Daoy (cell line): ENCODE measurements around the gene PRPF4. TPM values are rescaled to one million over a fixed set of nuclear protein-coding genes. Genes with fewer than 3 reads are reported as not detected.
A peak's percentile ranks its signal among the peaks of the same experiment; 100 is the strongest.
"Not testable (repeated sequence)": the region's sequence is repeated elsewhere in the genome, so short reads cannot be mapped to it uniquely, and the experiment has no call there.

Experiments
- DNase-seq: peaks from one replicate; pipeline ENCODE4 v3.0.0-alpha.2; 2015; ENCODE audit warnings: low read depth
- total RNA-seq: library from RNA; depleted of rRNA; stranded (reverse); fragments of >200 nt; shearing (Covaris generic); gene quantifications from 2 replicates; pipeline ENCODE4 v1.2.3, GENCODE V29; 2014; rRNA removed

The PRPF4 gene
- 116 and 125 TPM in 2 replicates for total RNA-seq

DNA sequence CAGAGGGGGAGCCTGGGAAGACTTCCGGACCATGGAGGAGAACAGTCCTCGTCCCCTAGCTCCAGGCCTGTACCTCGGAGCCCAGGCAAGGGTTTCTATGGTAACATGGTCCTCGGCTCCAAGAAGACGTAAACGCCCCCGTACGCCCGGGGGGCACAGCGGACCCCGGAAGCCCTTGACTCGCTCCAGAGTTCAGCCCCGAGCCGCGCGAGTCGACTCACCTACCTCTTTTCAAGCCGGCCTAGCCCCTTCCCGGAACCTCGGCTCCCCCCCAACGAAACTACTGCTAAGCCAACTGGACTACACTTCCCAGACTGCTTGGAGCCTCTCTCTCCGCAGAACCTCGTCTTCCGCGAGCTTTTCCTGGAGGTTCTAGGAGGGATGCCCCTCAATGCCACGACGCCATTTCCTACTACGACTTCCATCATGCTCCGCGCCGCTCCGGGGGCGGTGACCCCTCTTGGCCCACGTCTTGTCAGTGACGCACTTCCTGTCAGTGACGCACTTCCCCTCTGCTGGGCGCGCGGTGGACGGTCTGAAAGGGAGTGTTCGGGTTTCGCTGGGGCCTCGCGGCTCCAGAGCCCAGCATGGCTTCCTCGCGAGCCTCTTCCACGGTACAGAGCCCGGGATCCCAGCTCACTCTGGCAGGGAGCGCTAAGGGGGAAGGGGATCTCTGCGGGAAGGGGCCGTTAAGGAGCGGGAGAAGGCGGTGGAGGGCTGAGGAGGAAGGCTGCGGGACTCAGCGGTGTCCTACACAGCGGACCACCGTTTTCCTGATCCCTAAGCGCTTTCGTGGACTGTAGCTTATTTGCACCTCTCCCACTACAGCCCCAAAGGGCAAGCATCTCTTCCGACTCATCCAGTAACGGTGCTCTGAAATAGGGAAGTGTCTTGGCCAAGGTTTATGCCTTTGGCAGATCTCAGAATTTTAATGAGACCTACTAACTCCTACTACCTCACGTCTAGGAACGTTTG, at the start of gene PRPF4, which contains the start of gene CDC26:
Gene PRPF4, plus strand, starts transcription at position 502 of the 975 bp plus-strand sequence. Its CDS starts 86 bp downstream, at position 588.
Gene CDC26, minus strand, starts transcription at position 416 of the 975 bp plus-strand sequence. CDS start 3,065 bp downstream, outside the sequence.
- peak; percentile 100 for DNase-seq

DNA sequence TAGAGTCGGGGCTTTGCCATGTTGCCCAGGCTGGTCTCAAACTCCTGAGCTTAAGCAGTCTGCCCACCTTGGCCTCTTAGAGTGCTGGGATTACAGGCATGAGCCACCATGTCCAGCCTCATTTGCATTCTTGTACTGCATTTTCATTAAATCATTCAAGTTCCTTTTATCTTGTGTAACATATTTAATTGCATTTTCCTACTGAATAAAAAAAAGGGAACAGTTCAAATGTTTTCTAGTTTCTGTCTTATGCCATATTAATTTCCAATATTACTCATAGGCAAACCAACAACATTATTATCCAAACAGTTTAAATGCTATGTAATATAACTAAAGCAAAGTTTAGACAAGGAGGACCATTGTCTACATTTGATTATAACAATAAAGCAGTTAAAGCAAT, 48.0 kb upstream of the PRPF4 start:
- DNase-seq = no peak

DNA sequence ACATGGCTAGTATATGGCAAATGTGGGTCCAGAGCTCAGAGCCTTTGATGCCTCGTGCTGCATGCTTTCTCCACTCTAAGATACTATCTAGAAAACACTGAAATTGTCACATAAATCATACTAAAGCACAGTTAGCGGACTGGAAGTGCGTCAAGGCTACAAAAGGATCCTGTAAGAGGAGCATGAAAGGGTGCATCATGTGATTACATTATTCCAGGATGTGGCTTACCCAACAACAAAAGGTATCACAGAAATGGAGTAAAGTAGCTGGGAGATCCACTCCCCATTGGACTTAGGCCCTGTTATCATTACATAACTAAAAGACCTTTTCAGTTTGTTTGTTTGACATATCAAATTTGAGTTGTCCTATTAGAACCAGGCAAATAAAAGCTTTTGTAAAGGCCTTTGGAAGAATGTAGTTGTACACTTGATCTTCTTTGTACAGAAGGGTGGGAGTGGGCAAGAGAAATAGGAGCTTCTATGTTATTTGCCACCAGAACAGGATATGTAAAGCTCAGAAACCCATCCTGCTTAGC, 47.3 kb upstream of the PRPF4 start:
- no peak for DNase-seq

DNA sequence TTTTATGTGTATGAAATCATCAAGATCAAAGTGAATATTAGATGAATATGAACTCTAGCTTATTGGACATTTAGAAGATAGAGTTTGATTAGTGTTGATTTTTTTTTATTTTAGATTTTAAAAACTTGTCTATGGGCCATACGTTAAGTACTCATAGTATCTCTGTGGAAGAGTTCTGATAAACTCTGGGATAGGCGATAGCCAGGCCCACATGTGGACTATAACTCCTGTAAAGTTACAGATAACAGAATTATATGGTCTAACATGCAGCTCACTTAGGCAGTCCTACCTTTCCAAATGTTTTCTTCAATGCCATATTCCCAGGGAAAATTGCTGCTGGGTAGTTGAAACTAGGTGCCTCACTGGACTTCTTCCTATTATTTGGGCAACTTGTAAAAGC, 43.8 kb upstream of the PRPF4 start:
- no peak for DNase-seq

DNA sequence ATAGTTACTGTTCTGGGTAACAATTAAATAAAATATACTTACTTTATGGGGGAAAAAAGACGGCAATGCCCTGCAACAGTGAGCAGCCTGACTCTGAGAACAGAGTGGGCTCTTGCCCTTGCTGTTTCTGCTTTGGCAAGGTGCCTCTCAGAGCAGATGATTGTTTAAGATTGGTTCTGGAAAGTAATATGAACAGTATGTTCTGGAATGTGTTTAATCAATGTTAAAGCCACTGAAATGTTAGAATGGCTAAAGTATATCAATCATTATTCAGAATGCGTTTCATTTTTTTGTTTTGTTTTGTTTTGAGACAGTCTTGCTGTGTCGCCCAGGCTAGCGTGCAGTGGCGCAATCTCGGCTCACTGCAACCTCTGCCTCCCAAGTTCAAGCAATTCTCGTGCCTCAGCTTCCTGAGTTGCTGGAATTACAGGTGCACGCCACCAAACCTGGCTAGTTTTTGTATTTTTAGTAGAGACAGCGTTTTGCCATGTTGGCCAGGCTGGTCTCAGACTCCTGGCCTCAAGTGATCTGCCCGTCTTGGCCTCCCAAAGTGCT, 39.7 kb upstream of the PRPF4 start:
- not testable (repeated sequence) for DNase-seq

DNA sequence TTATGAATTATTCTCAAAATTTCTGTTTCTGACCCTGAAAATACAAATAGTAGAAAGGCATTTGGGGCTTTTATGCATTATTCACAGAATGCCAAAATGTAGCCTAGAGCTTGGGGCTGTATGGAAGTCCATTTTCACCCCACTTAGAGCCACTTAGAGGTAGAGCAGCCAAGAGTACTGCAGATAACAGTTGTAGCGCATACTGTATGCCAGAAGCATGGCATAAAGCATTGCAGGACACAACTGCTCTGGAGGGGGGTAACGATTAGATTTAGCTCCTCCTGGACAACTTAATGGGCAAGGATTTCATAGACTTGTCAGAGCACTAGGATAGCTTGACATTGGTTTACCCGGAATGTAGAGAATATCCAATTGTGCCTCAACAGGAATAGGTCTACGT, 38.4 kb upstream of the PRPF4 start:
- no peak for DNase-seq

DNA sequence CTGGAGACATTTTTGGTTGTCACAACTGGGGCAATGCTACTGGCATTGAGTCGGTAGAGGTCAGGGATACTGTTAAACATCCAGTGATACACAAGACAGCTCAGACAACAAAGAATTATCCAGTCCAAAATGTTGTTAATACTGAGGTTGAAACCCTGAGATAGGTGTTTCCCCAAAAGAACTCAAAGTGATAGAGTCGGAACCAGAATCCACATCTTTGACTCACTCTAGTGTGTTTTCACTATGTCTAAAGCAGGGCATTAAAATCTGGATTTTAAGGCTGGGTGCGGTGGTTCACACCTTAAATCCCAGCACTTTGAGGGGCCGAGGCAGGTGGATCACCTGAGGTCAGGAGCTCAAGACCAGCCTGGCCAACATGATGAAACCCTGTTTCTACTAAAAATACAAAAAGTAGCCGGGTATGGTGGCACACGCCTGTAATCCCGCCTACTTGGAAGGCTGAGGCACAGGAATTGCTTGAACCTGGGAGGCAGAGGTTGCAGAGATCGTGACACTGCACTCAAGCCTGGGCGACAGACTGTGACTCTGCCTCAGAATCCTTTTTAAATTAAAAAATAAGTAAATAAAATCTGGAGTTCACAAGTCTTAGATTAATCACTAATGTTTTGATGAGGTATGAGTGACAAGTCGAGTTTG, 37.1 kb upstream of the PRPF4 start:
- no peak for DNase-seq

DNA sequence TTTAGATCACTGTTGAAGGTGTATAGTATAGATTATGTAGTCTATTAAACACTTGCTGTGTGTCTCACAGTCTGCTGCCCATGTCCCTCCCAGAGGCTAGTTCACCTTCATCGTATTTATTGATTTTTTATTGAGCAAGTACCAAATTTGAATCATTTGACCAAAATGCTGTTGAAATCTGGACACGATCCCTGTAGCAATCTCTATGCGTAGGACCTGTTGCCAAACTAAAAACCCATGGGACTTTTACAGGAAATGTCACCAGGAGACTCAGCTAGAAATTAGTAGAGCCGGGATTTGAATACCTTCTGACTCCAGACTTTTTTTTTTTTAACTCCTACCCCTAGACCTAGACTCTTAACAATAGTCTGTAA, 36.6 kb upstream of the PRPF4 start:
- no peak for DNase-seq

DNA sequence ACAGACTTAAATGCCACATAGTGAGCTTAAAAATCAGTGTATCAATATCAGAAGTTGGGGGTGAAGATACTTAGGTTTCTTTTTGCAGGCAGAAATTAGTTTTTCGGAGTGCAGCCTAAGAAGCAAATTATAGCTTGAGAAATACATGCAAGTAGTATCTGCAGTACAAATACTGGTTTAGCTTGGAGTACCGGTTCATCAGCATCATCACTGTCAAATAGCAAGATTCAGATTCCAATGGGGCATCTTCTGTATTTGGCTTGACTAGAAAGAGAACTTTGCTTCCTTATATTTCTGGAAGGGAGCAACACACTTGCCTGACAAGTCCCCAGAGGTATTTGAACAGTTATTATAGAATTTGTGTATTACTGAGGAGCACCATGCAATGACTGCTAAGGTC, 34.3 kb upstream of the PRPF4 start:
- no peak for DNase-seq

DNA sequence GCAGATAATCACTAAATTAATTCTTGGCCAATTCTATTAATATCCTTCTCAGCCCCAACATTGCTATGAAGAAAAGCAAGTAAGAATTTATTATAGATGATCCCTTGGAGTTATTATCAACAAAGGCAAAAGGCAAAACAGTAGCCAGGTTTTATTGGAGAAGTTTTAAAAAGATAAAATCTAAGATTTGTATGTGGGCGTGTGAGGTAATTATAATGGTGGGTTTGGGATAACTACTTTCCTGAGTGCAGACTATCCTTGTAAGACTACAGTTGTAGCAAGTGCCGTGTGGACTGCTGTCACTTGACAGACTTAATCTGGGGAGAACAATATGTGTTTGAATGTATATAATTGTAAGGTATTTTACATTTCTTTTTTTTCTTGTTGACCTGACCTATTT, 30.9 kb upstream of the PRPF4 start:
- no peak for DNase-seq

DNA sequence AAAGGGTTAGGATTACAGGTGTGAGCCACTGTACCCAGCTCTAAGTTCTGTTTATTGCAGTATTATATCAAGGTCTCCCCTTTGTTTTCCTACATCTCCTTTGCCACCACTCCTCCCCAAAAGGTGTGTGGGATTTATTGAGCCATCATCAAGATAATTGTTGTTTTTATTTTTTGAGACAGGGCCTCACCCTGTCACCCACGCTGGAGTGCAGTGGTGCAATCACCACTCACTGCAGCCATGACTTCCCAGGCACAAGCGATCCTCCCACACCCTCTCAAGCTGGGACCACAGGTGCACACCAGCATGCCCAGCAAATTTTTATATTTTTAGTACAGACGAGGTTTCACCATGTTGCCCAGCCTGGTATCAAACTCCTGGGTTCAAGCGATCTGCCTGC, 29.6 kb upstream of the PRPF4 start:
- DNase-seq = no peak

DNA sequence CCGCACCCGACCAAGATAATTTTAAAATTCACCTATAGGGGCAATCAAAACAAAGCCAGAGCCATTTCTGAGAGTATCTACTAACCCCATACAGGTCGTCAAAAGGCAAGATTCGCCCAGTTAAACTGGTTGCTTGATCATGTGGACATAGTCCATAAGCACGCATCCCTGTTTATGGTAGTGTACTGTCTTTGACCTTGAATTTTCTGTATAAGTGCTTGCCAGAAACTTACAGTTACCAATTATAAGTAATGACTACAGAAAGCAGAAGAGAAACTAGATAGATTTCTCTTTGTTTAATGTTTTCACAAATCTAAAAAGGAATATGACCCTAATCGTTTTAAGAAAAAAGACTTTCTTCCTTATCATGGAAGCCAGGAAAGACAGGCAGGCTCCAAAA, 28.5 kb upstream of the PRPF4 start:
- no peak for DNase-seq

DNA sequence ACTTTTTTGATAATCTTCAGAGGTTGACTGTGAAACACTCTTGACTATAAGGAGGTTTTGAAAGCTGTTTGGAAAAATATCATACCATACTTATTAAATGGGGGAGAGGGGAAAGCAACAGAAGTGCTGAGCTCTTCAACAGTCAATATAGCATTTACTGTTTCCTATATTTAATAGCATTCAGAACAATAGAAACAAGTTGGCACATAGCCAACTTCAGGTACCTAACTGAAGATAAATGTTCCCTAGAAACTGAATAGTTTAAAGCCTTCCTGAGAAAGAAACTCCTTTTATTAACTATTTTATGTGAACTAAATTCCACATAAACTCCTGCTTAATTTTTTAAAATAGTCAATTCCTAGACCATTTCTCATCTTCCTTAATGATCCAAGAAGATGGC, 27.8 kb upstream of the PRPF4 start:
- no peak for DNase-seq

DNA sequence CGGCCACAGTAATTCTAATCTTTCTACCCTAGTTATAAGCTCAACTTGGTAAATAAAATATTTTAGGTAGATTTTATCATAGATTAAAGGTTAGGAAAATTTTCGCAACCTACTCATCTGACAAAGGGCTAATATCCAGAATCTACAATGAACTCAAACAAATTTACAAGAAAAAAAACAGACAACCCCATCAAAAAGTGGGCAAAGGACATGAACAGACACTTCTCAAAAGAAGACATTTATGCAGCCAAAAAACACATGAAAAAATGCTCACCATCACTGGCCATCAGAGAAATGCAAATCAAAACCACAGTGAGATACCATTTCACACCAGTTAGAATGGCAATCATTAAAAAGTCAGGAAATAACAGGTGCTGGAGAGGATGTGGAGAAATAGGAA, 25.8 kb upstream of the PRPF4 start:
- DNase-seq = not testable (repeated sequence)

DNA sequence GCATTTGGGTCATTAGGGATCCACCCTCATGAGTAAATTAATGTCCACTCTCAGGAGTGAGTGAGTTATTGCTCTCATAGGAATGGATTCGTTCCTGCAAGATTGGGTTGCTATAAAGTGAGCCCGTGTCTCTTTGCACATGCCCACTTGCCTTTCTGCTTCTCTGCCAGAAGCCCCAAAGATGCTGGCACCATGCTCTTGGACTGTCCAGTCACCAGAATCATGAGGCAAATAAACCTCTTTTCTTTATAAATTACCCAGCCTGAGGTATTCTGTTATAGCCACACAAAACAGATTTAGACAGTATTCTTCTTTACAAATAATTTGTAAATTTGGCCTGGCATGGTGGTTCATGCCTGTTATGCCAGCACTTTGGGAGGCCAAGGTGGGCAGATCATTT, 24.7 kb upstream of the PRPF4 start:
- no peak for DNase-seq

DNA sequence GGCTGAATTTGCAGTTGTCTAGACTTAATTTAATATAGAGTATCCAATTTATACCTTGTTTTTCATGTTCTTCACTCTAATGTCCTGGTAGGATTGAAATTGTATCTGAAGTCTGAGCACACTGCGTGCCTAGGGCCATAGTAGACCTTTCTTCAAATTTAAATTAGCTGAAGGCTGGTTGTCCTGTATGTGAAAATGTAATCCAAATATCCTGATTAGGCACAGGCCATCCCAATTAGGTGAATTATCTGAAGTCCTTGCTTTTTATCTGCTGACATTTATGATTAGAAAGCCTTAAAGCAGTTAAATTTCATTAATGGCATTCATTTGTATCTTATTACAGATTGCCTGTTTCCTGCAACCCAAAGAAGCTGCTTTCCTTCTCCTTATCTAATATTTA, 20.5 kb upstream of the PRPF4 start:
- no peak for DNase-seq

DNA sequence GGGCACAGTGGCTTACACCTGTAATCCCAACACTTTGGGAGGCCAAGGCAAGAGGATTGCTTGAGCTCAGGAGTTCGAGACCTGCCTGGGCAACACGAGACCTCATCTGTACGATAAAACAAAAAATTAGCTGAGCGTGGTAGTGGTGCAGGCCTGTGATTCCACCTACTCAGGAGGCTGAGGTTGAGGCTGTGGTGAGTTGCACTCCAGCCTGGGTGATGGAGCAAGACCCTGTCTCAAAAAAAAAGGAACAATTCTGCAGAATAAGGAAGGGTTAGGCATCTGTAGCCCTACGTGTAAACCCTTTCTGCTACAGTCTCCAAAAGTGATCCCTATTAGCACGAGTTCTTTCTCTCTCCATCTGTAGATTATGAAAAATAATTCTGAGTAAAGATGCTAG, 20.0 kb upstream of the PRPF4 start:
- no peak for DNase-seq

DNA sequence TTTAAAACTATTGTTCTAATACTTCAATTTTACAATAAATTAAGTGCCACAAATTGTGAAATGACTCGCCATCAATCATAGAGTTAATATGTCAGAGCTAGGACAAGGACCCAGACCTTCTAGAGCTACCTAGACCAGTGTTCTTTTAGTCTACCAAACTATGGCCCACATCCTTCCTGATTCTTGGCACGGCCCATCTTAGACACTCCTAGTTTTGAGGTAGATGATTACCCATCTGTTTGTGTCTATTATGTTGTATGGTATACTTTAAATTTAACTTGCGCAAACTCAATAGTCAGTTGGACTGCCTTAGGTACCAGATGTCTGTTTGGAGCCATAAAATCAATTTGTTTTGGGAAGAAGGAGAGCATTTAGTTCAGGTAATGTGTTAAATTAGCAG, 17.6 kb upstream of the PRPF4 start:
- DNase-seq = no peak

DNA sequence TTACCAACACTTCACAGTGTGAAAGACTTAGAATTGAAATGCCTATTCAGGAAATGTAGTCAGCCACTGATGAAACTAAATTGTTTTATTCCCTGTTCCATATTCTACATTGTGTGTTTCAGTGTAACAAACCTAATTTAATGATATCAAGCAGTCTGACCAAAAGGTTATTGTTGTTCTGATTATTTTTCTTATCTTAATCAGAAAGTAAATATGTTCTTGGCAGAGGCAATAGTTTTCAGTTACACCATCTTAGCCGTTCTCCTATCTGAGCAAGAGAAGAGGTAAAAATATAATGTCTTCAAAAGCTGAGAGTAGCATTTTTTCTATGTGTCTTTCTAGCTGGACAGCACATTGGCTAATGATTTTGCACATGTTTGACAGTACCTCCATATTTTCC, 17.2 kb upstream of the PRPF4 start:
- DNase-seq = no peak

DNA sequence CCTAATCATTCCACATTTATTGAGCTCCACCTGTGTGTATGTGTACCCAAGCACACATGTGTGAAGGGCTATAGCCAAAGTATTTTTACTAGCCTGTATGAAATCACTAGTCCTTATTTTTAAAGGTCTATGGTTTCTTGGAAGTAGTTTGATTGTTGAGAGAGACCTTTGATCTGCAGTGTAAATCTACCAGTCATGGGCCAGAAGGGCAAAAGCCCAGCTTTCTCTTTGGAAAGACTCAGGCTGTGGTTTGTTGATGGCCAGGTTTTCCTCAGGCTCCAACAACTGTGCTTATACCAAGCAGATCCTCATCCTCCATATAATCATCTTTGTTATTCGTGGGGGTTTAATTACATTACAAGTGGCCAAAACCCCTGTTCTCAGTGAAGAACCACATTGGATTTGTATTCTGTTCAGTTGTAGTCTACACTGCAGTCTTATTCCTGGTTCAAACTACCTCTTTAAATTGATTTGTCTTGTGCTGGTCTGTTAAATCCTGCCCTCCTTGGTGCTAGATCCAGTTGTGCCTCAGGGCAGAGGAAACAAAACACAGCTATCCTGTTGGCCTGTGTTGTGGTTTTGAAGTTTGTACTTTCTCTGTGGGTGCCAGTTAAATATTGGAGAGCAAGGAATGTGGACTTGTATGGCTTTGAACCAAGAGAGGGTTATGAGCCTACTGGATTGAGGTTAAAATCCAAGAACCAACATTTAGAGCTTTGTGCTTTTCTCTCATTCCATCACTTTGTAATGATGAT, 13.4 kb upstream of the PRPF4 start:
- DNase-seq = no peak

DNA sequence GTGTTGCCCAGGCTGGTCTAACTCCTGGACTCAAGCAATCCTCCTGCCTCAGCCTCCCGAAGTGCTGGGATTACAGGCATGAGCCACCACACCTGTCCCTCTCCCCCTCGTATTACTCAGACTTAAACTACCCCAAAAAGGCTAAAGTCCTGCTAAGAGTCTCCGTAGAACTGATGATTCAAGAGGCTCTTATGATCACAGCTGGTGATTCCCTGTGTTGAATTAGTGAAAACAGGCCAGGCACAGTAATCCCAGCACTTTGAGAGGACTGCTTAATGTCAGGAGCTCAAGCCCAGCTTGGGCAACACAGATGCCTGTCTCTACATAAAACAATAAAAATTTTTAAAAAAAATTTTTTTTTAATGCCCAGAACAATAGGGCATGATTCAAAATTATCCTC, 9.3 kb upstream of the PRPF4 start:
- DNase-seq = no peak
